Activated naive CD4-positive, alpha-beta T cell treated with anti-CD3 and anti-CD28 coated beads, Interleukin-2, amount 10 ng/mL, durations not matched to agents 7 days and 5 days (primary cell): Measurements from ENCODE around the gene CDK9.
"Not testable (repeated sequence)": the region's sequence is repeated elsewhere in the genome, so short reads cannot be mapped to it uniquely, and the experiment has no call there.

Experiments used
- CTCF ChIA-PET: fragments of 350-600 bp; sonication (Branson Sonifier 250); formaldehyde crosslinking; loops from one replicate; lab custom pipeline; 2021; ENCODE audit warnings: antibody characterized with exemption; lab: Charles Lee
- DNase-seq: peaks from one replicate; pipeline ENCODE4 v3.0.0-alpha.2; 2020
- H3K27ac Mint-ChIP-seq: one replicate; pipeline ENCODE4 v1.8.0; 2021; ENCODE audit warnings: mild to moderate bottlenecking, moderate library complexity, mixed read lengths
- H3K27me3 Mint-ChIP-seq: one replicate; pipeline ENCODE4 v1.8.0; 2021; ENCODE audit warnings: mild to moderate bottlenecking, mixed read lengths
- H3K36me3 Mint-ChIP-seq: one replicate; pipeline ENCODE4 v1.8.0; 2021; ENCODE audit warnings: mixed read lengths
- H3K4me1 Mint-ChIP-seq: one replicate; pipeline ENCODE4 v1.8.0; 2021; ENCODE audit warnings: mixed read lengths
- H3K4me3 Mint-ChIP-seq: one replicate; pipeline ENCODE4 v1.8.0; 2021; ENCODE audit warnings: mild to moderate bottlenecking, moderate library complexity, mixed read lengths
- H3K9me3 Mint-ChIP-seq: one replicate; pipeline ENCODE4 v1.8.0; 2021; ENCODE audit warnings: mixed read lengths

The CDK9 gene

DNA sequence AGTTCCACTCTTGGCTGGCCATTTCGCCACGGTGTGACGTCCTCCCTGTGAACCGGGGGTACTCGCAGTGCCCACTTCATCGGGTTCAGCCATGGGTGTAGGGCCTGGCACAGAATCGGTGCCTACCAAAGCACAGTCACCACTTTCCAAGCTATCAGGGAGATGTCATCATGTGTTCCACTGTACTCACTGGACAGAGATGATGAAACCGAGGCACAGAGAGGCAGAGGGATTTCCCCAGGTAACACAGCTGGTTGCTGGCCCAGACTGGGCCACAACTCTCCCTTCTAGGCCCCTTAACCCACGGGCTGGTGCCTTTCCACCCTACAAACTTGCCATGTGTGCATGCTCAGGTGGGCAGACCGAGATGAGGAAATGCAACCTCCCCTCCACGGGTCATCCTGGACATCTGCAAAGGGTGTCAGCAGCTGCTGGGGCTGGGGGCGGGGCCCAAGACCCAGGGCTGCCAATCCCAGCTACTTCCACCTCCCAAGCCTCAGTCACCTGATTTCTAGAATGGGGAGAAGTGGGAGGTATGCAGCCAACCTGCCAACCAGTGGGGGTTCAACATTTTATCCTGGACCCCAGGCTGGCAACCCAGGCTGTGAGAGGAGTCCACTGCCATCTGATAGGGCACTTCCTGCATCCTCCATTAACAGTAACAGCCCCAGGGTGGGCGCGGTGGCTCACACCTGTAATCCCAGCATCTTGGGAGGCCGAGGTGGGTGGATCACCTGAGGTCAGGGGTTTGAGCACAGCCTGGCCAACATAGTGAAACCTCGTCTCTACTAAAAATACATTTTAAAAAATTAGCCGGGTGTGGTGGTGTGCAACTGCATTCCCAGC, 6.5 kb upstream of the CDK9 start:
- H3K9me3 Mint-ChIP-seq, result no peaks in the 10 kb centered on the region
- H3K27ac Mint-ChIP-seq, result peak overlapping the region; percentile 99
- CTCF ChIA-PET, result interaction anchor here (0.8 to 2.5 kb wide), 5 partner anchors 9 to 141 kb away, joined by 3 to 7 read pairs (median 5); partner anchors contain the start of gene TOR2A
- H3K27me3 Mint-ChIP-seq, result no peaks in the 10 kb centered on the region
- peak; percentile 65 for DNase-seq
- H3K36me3 Mint-ChIP-seq, result peaks cover 21% of the 10 kb centered on the region
- H3K4me1 Mint-ChIP-seq, result peaks cover 70% of the 10 kb centered on the region
- H3K4me3 Mint-ChIP-seq, result peak overlapping the region; percentile 89

DNA sequence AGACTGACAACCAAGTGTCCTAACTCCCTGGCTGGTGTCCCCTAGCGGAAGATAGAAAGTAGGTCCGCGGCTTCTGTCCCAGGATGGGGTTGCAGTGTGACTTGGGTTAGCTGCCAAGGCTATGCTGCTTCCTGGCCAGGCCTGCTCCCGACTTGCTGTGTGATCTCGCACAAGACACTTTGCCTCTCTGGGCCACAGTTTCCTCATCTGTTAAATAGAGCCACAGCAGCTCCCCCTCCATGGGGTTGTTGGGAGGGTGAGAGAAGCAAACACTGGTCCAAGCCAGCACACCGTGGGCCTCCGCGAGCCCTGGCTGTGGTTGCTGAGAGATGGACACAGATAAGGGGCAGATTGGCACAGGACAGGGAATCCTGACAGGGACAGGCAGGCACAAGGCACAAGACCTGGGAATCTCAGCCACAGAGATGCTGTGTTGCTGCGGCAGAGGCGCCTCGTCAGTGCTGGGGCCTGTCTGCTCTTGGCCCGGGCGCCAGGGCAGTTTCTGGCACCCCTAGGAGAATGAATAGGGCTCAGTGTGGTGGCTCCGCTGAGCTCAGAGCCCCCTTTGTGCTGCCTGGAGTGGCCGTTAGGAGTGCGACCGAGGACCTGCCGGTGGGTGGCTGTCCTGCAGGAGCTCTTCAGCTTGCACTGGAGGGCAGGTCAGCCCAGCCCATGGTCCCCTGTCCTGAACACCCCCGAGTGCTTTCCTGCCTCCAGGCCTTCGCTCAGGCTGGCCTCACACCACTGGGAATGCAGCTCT, 5.5 kb upstream of the CDK9 start:
- Mint-ChIP-seq H3K9me3 (no peaks in the 10 kb centered on the region), H3K4me1 (peaks cover 69% of the 10 kb centered on the region), H3K36me3 (peaks cover 19% of the 10 kb centered on the region), H3K27ac (peak overlapping the region; percentile 99), H3K4me3 (no peak overlapping the region), H3K27me3 (no peaks in the 10 kb centered on the region)
- CTCF ChIA-PET, result interaction anchor here (0.6 to 2.5 kb wide), 3 partner anchors 13 to 45 kb away, joined by 3 to 7 read pairs (median 3); partner anchors contain the start of gene TOR2A
- no peak for DNase-seq

GRCh38 chr9:127780909-127781308, 4.9 kb upstream of the CDK9 start:
- not testable (repeated sequence) for H3K27me3 Mint-ChIP-seq, H3K4me3 Mint-ChIP-seq, DNase-seq, H3K9me3 Mint-ChIP-seq
- H3K36me3 Mint-ChIP-seq, result peaks cover 19% of the 10 kb centered on the region
- H3K4me1 Mint-ChIP-seq, result peaks cover 67% of the 10 kb centered on the region
- peak overlapping the region; percentile 11 for H3K27ac Mint-ChIP-seq
- CTCF ChIA-PET, result interaction anchor here (0.8 kb wide), 1 partner anchor 46 kb away, joined by 3 read pairs; the partner anchor contains the start of gene TOR2A

DNA sequence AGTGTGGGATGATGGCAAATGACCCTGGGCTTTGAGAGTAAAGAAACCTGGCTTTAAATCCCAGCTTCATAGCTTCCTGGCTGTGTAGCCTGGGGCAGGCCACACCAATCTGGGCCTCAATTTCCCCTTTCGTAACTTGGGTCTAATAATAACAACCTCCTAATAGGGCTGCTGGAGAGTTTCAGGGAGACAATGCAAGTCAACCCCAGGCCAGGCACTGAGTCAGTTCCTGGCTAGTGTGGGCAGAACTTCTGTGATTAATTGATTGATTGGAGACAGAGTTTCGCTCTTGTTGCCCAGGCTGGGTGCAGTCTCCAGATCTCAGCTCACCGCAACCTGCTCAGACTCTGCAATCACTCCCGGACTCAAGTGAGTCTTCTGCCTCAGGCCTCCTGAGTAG, 4.0 kb upstream of the CDK9 start:
- CTCF ChIA-PET, result interaction anchor here (4.4 kb wide), 1 partner anchor 47 kb away, joined by 34 read pairs; the partner anchor contains the start of gene TOR2A
- no peaks in the 10 kb centered on the region for H3K27me3 Mint-ChIP-seq
- H3K27ac Mint-ChIP-seq, result peak overlapping the region; percentile 80
- H3K4me1 Mint-ChIP-seq, result peaks cover 63% of the 10 kb centered on the region
- no peaks in the 10 kb centered on the region for H3K9me3 Mint-ChIP-seq
- peak overlapping the region; percentile 45 for H3K4me3 Mint-ChIP-seq
- peaks cover 17% of the 10 kb centered on the region for H3K36me3 Mint-ChIP-seq
- no peak for DNase-seq

- peak; percentile 89 for DNase-seq
- no peaks in the 10 kb centered on the region for H3K27me3 Mint-ChIP-seq
- peak overlapping the region; percentile 75 for H3K4me3 Mint-ChIP-seq
- H3K27ac Mint-ChIP-seq, result peak overlapping the region; percentile 96
- H3K36me3 Mint-ChIP-seq, result peaks cover 20% of the 10 kb centered on the region
- H3K4me1 Mint-ChIP-seq, result peaks cover 74% of the 10 kb centered on the region
- CTCF ChIA-PET, result interaction anchor here (1.1 to 4.4 kb wide), 8 partner anchors 12 to 89 kb away, joined by 3 to 34 read pairs (median 8); partner anchors contain the start of gene TOR2A
- no peaks in the 10 kb centered on the region for H3K9me3 Mint-ChIP-seq
Observed at GRCh38 chr9:127783111-127784008, 2.5 kb upstream of the CDK9 start.

GRCh38 chr9:127785023-127785932, 556 bp upstream of the CDK9 start:
- no peaks in the 10 kb centered on the region for H3K9me3 Mint-ChIP-seq
- H3K4me3 Mint-ChIP-seq, result peak overlapping the region; percentile 95
- CTCF ChIA-PET, result interaction anchor here (0.6 to 4.4 kb wide), 21 partner anchors 9 to 136 kb away, joined by 3 to 34 read pairs (median 4); partner anchors contain the start of genes ST6GALNAC4 and TOR2A
- H3K27ac Mint-ChIP-seq, result peak overlapping the region; percentile 96
- peak; percentile 91 for DNase-seq
- no peaks in the 10 kb centered on the region for H3K27me3 Mint-ChIP-seq
- peaks cover 75% of the 10 kb centered on the region for H3K4me1 Mint-ChIP-seq
- peaks cover 34% of the 10 kb centered on the region for H3K36me3 Mint-ChIP-seq

GRCh38 chr9:127786773-127787104, 905 bp downstream of the CDK9 start:
- H3K27ac Mint-ChIP-seq, result peak overlapping the region; percentile 89
- H3K9me3 Mint-ChIP-seq, result no peaks in the 10 kb centered on the region
- H3K4me3 Mint-ChIP-seq, result peak overlapping the region; percentile 95
- H3K4me1 Mint-ChIP-seq, result peaks cover 69% of the 10 kb centered on the region
- no peak for DNase-seq
- H3K36me3 Mint-ChIP-seq, result peaks cover 43% of the 10 kb centered on the region
- CTCF ChIA-PET, result interaction anchor here (0.8 to 2.0 kb wide), 6 partner anchors 19 to 135 kb away, joined by 3 to 16 read pairs (median 5); partner anchors contain the start of gene TOR2A
- H3K27me3 Mint-ChIP-seq, result no peaks in the 10 kb centered on the region

DNA sequence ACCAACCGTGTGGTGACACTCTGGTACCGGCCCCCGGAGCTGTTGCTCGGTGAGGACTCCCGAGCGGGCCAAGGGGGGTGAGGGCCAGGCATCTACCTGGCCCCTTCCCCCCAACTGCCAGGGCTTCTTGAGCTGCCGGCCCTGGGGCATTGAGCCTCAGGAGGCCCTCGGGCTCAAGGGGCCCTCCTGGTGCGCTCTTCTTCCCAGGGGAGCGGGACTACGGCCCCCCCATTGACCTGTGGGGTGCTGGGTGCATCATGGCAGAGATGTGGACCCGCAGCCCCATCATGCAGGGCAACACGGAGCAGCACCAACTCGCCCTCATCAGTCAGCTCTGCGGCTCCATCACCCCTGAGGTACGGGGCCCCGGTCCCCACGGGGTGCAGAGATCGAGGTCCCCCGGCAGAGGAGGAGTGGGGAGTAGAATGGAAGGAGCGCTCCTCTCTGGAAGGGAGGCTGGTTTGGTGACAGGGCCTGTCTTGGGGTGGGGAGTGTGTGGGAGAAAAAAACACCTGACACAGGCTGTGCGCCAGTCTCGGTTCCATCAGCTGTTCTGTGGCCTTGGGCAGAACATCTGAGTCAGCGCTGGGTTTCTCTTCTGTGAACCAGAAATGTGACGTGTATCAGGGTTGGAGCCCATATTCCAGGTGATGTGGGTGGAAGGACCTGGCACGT, 2.6 kb downstream of the CDK9 start:
- no peak overlapping the region for H3K4me3 Mint-ChIP-seq
- H3K27me3 Mint-ChIP-seq, result no peaks in the 10 kb centered on the region
- DNase-seq, result no peak
- CTCF ChIA-PET, result interaction anchor here (1.8 to 2.0 kb wide), 3 partner anchors 54 to 133 kb away, joined by 5 to 16 read pairs (median 7); partner anchors contain the start of gene TOR2A
- peaks cover 61% of the 10 kb centered on the region for H3K4me1 Mint-ChIP-seq
- H3K36me3 Mint-ChIP-seq, result peaks cover 48% of the 10 kb centered on the region
- no peak overlapping the region for H3K27ac Mint-ChIP-seq
- no peaks in the 10 kb centered on the region for H3K9me3 Mint-ChIP-seq

- no peak for DNase-seq
- Mint-ChIP-seq H3K4me1 (peaks cover 54% of the 10 kb centered on the region), H3K9me3 (no peaks in the 10 kb centered on the region), H3K36me3 (peaks cover 50% of the 10 kb centered on the region), H3K4me3 (no peak overlapping the region), H3K27ac (peak overlapping the region; percentile 0), H3K27me3 (no peaks in the 10 kb centered on the region)
- CTCF ChIA-PET, result no interaction called here
Observed at GRCh38 chr9:127789179-127789578, 3.3 kb downstream of the CDK9 start.

DNA sequence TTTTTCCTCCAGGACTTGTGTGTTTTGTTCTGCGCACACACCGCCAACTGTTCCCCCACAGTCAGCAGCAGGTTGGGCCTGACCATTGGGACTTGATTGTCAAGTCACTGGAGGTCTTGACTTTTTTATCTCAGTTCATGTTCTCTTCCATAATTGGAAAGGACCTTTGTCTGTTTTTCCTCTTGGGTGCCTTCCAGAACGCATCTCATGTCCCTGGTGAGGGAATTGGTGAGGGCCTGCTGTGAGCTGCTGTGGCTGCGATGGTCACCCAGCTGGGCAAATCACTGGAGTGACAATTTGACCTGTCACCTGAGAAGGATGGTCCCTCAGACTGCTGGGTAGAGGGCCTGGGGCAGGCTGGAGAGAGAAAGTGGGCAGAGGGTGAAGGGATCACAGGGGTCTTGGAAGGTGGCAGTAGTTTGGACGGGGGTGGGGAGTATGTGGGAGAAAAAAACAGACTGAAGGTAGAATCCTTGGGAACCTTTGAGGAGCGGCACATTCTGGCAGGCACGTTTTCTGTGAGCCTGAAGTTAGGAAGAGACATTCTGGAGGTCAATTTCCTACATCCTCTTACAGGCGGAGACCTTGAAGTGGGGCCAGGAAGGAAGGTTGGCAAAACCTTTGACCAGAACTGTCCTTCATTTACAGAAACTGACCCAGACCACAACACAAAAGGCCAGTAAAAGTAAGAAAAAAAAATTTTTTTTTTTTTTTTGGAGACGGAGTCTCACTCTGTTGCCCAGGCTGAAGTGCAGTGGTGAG, 4.4 kb downstream of the CDK9 start:
- CTCF ChIA-PET, result interaction anchor here (1.0 kb wide), 1 partner anchor 12 kb away, joined by 3 read pairs; the partner anchor contains the start of gene FPGS
- no peak for DNase-seq
- Mint-ChIP-seq H3K36me3 (peaks cover 50% of the 10 kb centered on the region), H3K27me3 (no peaks in the 10 kb centered on the region), H3K27ac (peak overlapping the region; percentile 49), H3K9me3 (no peaks in the 10 kb centered on the region), H3K4me1 (peaks cover 47% of the 10 kb centered on the region), H3K4me3 (no peak overlapping the region)

- DNase-seq, result no peak
- Mint-ChIP-seq H3K27ac (no peak overlapping the region), H3K4me3 (no peak overlapping the region), H3K27me3 (no peaks in the 10 kb centered on the region), H3K9me3 (no peaks in the 10 kb centered on the region), H3K36me3 (peaks cover 50% of the 10 kb centered on the region), H3K4me1 (peaks cover 52% of the 10 kb centered on the region)
- CTCF ChIA-PET, result interaction anchor here (1.0 kb wide), 1 partner anchor 11 kb away, joined by 3 read pairs; the partner anchor contains the start of gene FPGS
Observed at GRCh38 chr9:127791085-127791484, 5.3 kb downstream of the CDK9 start.
